Measurements from ENCODE around the gene CACNA2D3.

GRCh38 chr3:54873059-54874010 lies 751.0 kb downstream of the CACNA2D3 start:
- TF ChIP-seq, protein P1, sequence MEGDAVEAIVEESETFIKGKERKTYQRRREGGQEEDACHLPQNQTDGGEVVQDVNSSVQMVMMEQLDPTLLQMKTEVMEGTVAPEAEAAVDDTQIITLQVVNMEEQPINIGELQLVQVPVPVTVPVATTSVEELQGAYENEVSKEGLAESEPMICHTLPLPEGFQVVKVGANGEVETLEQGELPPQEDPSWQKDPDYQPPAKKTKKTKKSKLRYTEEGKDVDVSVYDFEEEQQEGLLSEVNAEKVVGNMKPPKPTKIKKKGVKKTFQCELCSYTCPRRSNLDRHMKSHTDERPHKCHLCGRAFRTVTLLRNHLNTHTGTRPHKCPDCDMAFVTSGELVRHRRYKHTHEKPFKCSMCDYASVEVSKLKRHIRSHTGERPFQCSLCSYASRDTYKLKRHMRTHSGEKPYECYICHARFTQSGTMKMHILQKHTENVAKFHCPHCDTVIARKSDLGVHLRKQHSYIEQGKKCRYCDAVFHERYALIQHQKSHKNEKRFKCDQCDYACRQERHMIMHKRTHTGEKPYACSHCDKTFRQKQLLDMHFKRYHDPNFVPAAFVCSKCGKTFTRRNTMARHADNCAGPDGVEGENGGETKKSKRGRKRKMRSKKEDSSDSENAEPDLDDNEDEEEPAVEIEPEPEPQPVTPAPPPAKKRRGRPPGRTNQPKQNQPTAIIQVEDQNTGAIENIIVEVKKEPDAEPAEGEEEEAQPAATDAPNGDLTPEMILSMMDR (IDR thresholded peaks at IDR 0.05) = no peak
- TF ChIP-seq EZH2 (IDR thresholded peaks at IDR 0.05) = no peak
